GM12878 (cell line): ENCODE results near the gene ANKRD11. TPM values are rescaled to one million over a fixed set of nuclear protein-coding genes. Genes with fewer than 3 reads are reported as not detected.

Experiments
- ATAC-seq: fragments of 200-7000 bp; cut with Tn5 transposase; 3 replicates; pipeline ENCODE4 v1.9.1; 2020; ENCODE audit warnings: mild to moderate bottlenecking, moderate library complexity
- BruUV-seq: library from RNA; stranded (reverse); fragments of 400-500 nt; replicated peaks from 2 replicates; lab custom pipeline; 2021; lab: Mats Ljungman, UMichigan
- CTCF ChIA-PET: fragments of 300-600 bp; sonication (Branson Sonifier 250); formaldehyde crosslinking; extraction: SDS; loops from one replicate; lab custom pipeline; 2021; ENCODE audit warnings: inconsistent platforms; lab: Yijun Ruan, JAX
- POLR2A ChIA-PET: fragments of 350-600 bp; formaldehyde crosslinking; extraction: SDS; loops from one replicate; lab custom pipeline; 2021; ENCODE audit warnings: inconsistent platforms; lab: Charles Lee
- RAD21 ChIA-PET: fragments of 300-600 bp; sonication (Branson Sonifier 250); formaldehyde crosslinking; loops from one replicate; lab custom pipeline; 2023; ENCODE audit warnings: antibody characterized with exemption; ENCODE audit not compliant: unreplicated experiment; lab: Charles Lee
- SMC1A ChIA-PET: fragments of 300-600 bp; sonication (Branson Sonifier 250); formaldehyde crosslinking; loops from one replicate; lab custom pipeline; 2023; ENCODE audit not compliant: unreplicated experiment, uncharacterized antibody; lab: Charles Lee
- DNase-seq: peaks from one replicate; pipeline ENCODE4 v3.0.0-alpha.2; 2011; ENCODE audit warnings: low read depth, low spot score
- FAIRE-seq: peaks from 3 replicates; lab custom pipeline; 2011; peaks lifted over from hg19 to GRCh38; lab: Jason Lieb, UNC
- H2AFZ ChIP-seq: 2 replicates; pipeline ENCODE4 v1.6.0; 2011; ENCODE audit warnings: low read depth, low read length, control low read depth; ENCODE audit not compliant: control insufficient read depth
- H3K27ac ChIP-seq: 2 replicates; pipeline ENCODE4 v1.5.1; 2011; ENCODE audit warnings: control low read depth; ENCODE audit not compliant: control insufficient read depth, insufficient read depth
- H3K27me3 ChIP-seq, 2 experiments: replicated peaks in 1 of 2; 2 replicates each; pipeline versions ENCODE4 v1.6.0 to v1.6.1; 2011; ENCODE audit warnings: low read length in 1 of 2; ENCODE audit not compliant: control insufficient read depth in 2 of 2, insufficient read depth in 2 of 2
- H3K36me3 ChIP-seq, 2 experiments: 2 replicates each; pipeline ENCODE4 v1.5.1; 2011; ENCODE audit warnings: low read length in 1 of 2; ENCODE audit not compliant: control insufficient read depth in 2 of 2, insufficient read depth in 2 of 2
- H3K4me1 ChIP-seq: 2 replicates; pipeline ENCODE4 v1.6.1; 2011; ENCODE audit warnings: mild to moderate bottlenecking, low read length, moderate library complexity, mixed read lengths; ENCODE audit not compliant: control insufficient read depth, insufficient read depth
- H3K4me2 ChIP-seq: 2 replicates; pipeline ENCODE4 v1.6.0; 2011; ENCODE audit warnings: control low read depth; ENCODE audit not compliant: control insufficient read depth, insufficient read depth
- H3K4me3 ChIP-seq: fragments of 200-600 bp; sonication (generic); 2 replicates; pipeline ENCODE4 v1.5.1; 2016
- H3K79me2 ChIP-seq: 2 replicates; pipeline ENCODE4 v1.6.0; 2011; ENCODE audit warnings: low read length; ENCODE audit not compliant: control insufficient read depth, insufficient read depth
- H3K9ac ChIP-seq: 2 replicates; pipeline ENCODE4 v1.8.0; 2011; ENCODE audit warnings: low read length, control low read depth, mixed read lengths; ENCODE audit not compliant: control insufficient read depth, insufficient read depth
- H3K9me3 ChIP-seq: replicated peaks from 3 replicates; pipeline ENCODE4 v1.5.1; 2011; ENCODE audit warnings: mild to moderate bottlenecking, low read length; ENCODE audit not compliant: control insufficient read depth, insufficient read depth
- H4K20me1 ChIP-seq: 2 replicates; pipeline ENCODE4 v1.6.0; 2011; ENCODE audit not compliant: control insufficient read depth, insufficient read depth
- ATF2 ChIP-seq: IDR thresholded peaks from 2 replicates; pipeline ENCODE4 v1.6.1; 2012; ENCODE audit warnings: low read length, inconsistent platforms
- CBFB ChIP-seq: IDR thresholded peaks from 2 replicates; pipeline ENCODE4 v1.6.1; 2016; ENCODE audit warnings: antibody characterized with exemption, low read depth
- CHD4 ChIP-seq: fragments of 200-600 bp; sonication (generic); IDR thresholded peaks from 2 replicates; pipeline ENCODE4 v1.6.1; 2016; ENCODE audit warnings: mild to moderate bottlenecking
- EP300 ChIP-seq, 2 experiments: fragments of 150-350 bp in 1 of 2; IDR thresholded peaks; 2 replicates each; pipeline ENCODE4 v1.6.1; 2011 to 2012; ENCODE audit warnings: low read depth in 2 of 2, low read length in 2 of 2, borderline replicate concordance in 1 of 2, improper control_type of control experiment in 1 of 2, inconsistent platforms in 1 of 2; ENCODE audit not compliant: control insufficient read depth in 1 of 2
- MTA3 ChIP-seq: IDR thresholded peaks from 2 replicates; pipeline ENCODE4 v1.6.1; 2012; ENCODE audit warnings: low read length, inconsistent platforms, borderline replicate concordance
- NRF1 ChIP-seq: conservative IDR thresholded peaks from 2 replicates; pipeline ENCODE4 v1.6.1; 2011; ENCODE audit warnings: mild to moderate bottlenecking, low read depth, low read length, improper control_type of control experiment
- PRDM15 ChIP-seq: fragments of 450-650 bp; formaldehyde crosslinking; IDR thresholded peaks from 2 replicates; pipeline ENCODE4 v1.4.0; 2020; ENCODE audit warnings: mild to moderate bottlenecking, moderate library complexity
- STAT1 ChIP-seq: fragments of 450-650 bp; conservative IDR thresholded peaks from 2 replicates; pipeline ENCODE4 v1.6.1; 2014; ENCODE audit warnings: antibody characterized with exemption, mild to moderate bottlenecking
- TAF1 ChIP-seq: IDR thresholded peaks from 2 replicates; pipeline ENCODE4 v1.6.1; 2011; ENCODE audit warnings: mild to moderate bottlenecking, low read depth, low read length, borderline replicate concordance
- WGBS: methylation state at CpG from one replicate; pipeline ENCODE4 v1.1.6; 2016; ENCODE audit warnings: low lambda C conversion rate; ENCODE audit not compliant: insufficient replicate concordance, insufficient coverage; ENCODE audit errors: missing lambda C conversion rate; 5-methylcytosine and 5-hydroxymethylcytosine counted together
- in situ Hi-C: fragments of 300-500 bp; cut with MboI; formaldehyde crosslinking; loops from 9 replicates; pipeline ENCODE4 v1.14.3; 2018; ENCODE audit warnings: mixed read lengths
- intact Hi-C: fragments of 100-400 bp; cut with micrococcal nuclease; formaldehyde crosslinking; loops from one replicate; pipeline ENCODE4 v1.14.2; 2022; ENCODE audit not compliant: unreplicated experiment
- polyA plus RNA-seq, 11 experiments: library from polyadenylated mRNA; depleted of rRNA in 4 of 11; unstranded in 6 of 11; stranded (reverse) in 5 of 11; fragments of >200 nt; fragmentation: Nextera tagmentation in 4 of 11; fragmentation: Illumina TruSeq in 1 of 11; extraction: Ambion mirVana in 4 of 11; extraction: Trizol in 1 of 11; gene quantifications; 1 replicate in 1 of 11; 2 replicates in 10 of 11; pipeline versions ENCODE4 v1.2.1 to v1.2.3, GENCODE V29; 2011 to 2016; ENCODE audit warnings: inconsistent platforms in 2 of 11, missing spikeins in 2 of 11, low read depth in 1 of 11
- total RNA-seq, 4 experiments: library from RNA; depleted of rRNA in 3 of 4; stranded (reverse); fragments of >200 nt in 3 of 4; fragmentation: Illumina TruSeq in 1 of 4; extraction: Trizol in 1 of 4; gene quantifications; 2 replicates each; pipeline versions ENCODE4 v1.2.1 to v1.2.3, GENCODE V29; 2013 to 2021
- TF ChIP-seq, protein P1 (sequence below): fragments of 450-650 bp; IDR thresholded peaks from 2 replicates; pipeline ENCODE4 v1.6.1; 2014; ENCODE audit warnings: mild to moderate bottlenecking

Gene ANKRD11
- total and polyA plus RNA-seq, 10 of the 15 experiments (the other 5 are each of a cell fraction or from before 2014, with no cell fraction given) = 5.1 to 103 (median 27.4) TPM

GRCh38 chr16:89268987-89269735, 221.2 kb downstream of the ANKRD11 start:
- no peak for FAIRE-seq
- H3K4me1 ChIP-seq = no peaks in the 10 kb centered on the region
- intact Hi-C loops (no loop called here), in situ Hi-C loops (no loop called here)
- no TSS peak for BruUV-seq
- no peak for DNase-seq
- POLR2A ChIA-PET = interaction anchor here (0.5 kb wide), 1 partner anchor 29 kb away, joined by 6 read pairs; no protein-coding TSS in a partner anchor
- CTCF ChIA-PET = no interaction called here
- H4K20me1 ChIP-seq = no peaks in the 10 kb centered on the region
- H3K36me3 ChIP-seq = peaks cover 22 to 23% of the 10 kb centered on the region in 2 experiments
- RAD21 ChIA-PET = no interaction called here
- H2AFZ ChIP-seq = no peak overlapping the region
- H3K9me3 ChIP-seq = no peaks in the 10 kb centered on the region
- no peak for ATAC-seq
- no peaks in the 10 kb centered on the region for H3K27me3 ChIP-seq
- TF ChIP-seq NRF1 (no peak), STAT1 (no peak), EP300 (IDR thresholded peaks at IDR 0.05; ENCODE audit: borderline replicate concordance in 1 of 2, control insufficient read depth in 1 of 2, low read depth in 2 of 2, low read length in 2 of 2) (no peak), PRDM15 (CRISPR knock-in tag) (no peak), CHD4 (no peak), TAF1 (no peak), CBFB (no peak), ATF2 (no peak), MTA3 (no peak)
- TF ChIP-seq, protein P1, sequence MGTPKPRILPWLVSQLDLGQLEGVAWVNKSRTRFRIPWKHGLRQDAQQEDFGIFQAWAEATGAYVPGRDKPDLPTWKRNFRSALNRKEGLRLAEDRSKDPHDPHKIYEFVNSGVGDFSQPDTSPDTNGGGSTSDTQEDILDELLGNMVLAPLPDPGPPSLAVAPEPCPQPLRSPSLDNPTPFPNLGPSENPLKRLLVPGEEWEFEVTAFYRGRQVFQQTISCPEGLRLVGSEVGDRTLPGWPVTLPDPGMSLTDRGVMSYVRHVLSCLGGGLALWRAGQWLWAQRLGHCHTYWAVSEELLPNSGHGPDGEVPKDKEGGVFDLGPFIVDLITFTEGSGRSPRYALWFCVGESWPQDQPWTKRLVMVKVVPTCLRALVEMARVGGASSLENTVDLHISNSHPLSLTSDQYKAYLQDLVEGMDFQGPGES = no peak
- SMC1A ChIA-PET = no interaction called here
- H3K4me2 ChIP-seq = no peak overlapping the region
- H3K4me3 ChIP-seq = no peak overlapping the region
- 93% methylated on average over 14 of the region's 14 CpGs for WGBS
- H3K27ac ChIP-seq = no peak overlapping the region
- H3K9ac ChIP-seq = no peak overlapping the region
- H3K79me2 ChIP-seq = no peaks in the 10 kb centered on the region
